Activated CD4-positive, alpha-beta T cell treated with anti-CD3 and anti-CD28 coated beads, Interleukin-2, amount 50 U/mL, for 4 hours (primary cell): ENCODE measurements around the gene MTCL1.

Experiments
- DNase-seq, 2 experiments: peaks; one replicate each; pipeline ENCODE4 v3.0.0-alpha.2; 2020

Gene MTCL1

GRCh38 chr18:8816220-8816619 lies 110.9 kb downstream of the MTCL1 start:
- DNase-seq = no peak

GRCh38 chr18:8816816-8817215 lies 111.5 kb downstream of the MTCL1 start:
- DNase-seq = no peak

GRCh38 chr18:8818982-8819381 lies 113.6 kb downstream of the MTCL1 start:
- DNase-seq = no peak

- no peak for DNase-seq
These were observed 115.2 kb downstream of the MTCL1 start for GRCh38 chr18:8820396-8821082.

- no peak for DNase-seq
These were observed 115.7 kb downstream of the MTCL1 start for GRCh38 chr18:8821083-8821465.

GRCh38 chr18:8821531-8821930 lies 116.2 kb downstream of the MTCL1 start:
- no peak for DNase-seq

- DNase-seq = no peak
These were observed 117.3 kb downstream of the MTCL1 start for GRCh38 chr18:8822643-8823042.

GRCh38 chr18:8823530-8823929 lies 118.2 kb downstream of the MTCL1 start:
- no peak for DNase-seq

GRCh38 chr18:8824846-8825245 lies 119.5 kb downstream of the MTCL1 start:
- no peak for DNase-seq

- DNase-seq = no peak
These were observed 119.9 kb downstream of the MTCL1 start for GRCh38 chr18:8825273-8825672.

- DNase-seq = no peak
These were observed 120.5 kb downstream of the MTCL1 start for GRCh38 chr18:8825729-8826375.

GRCh38 chr18:8826514-8826913 lies 121.2 kb downstream of the MTCL1 start:
- DNase-seq = no peak

- no peak for DNase-seq
These were observed 121.6 kb downstream of the MTCL1 start for GRCh38 chr18:8826971-8827370.

GRCh38 chr18:8828300-8828699 lies 122.9 kb downstream of the MTCL1 start:
- no peak for DNase-seq

- no peak for DNase-seq
These were observed 123.4 kb downstream of the MTCL1 start for GRCh38 chr18:8828798-8829197.

- no peak for DNase-seq
These were observed 125.0 kb downstream of the MTCL1 start for GRCh38 chr18:8830067-8831060.

GRCh38 chr18:8831112-8831511 lies 125.8 kb downstream of the MTCL1 start:
- no peak for DNase-seq

- DNase-seq = no peak
These were observed 126.2 kb downstream of the MTCL1 start for GRCh38 chr18:8831531-8831930.

- no peak for DNase-seq
These were observed 128.1 kb downstream of the MTCL1 start for GRCh38 chr18:8833480-8833879.

GRCh38 chr18:8834881-8835280 lies 129.5 kb downstream of the MTCL1 start:
- DNase-seq = no peak

- DNase-seq = no peak
These were observed 130.2 kb downstream of the MTCL1 start for GRCh38 chr18:8835521-8835953.

- DNase-seq = no peak
These were observed 133.9 kb downstream of the MTCL1 start for GRCh38 chr18:8839281-8839680.

- DNase-seq = no peak
These were observed 136.6 kb downstream of the MTCL1 start for GRCh38 chr18:8841781-8842485.
